ENCODE data around the gene OR2V1. TPM values are rescaled to one million over a fixed set of nuclear protein-coding genes. Genes with fewer than 3 reads are reported as not detected.

The OR2V1 gene
- total RNA-seq, 1 donor from 2014 or later: not detected

DNA sequence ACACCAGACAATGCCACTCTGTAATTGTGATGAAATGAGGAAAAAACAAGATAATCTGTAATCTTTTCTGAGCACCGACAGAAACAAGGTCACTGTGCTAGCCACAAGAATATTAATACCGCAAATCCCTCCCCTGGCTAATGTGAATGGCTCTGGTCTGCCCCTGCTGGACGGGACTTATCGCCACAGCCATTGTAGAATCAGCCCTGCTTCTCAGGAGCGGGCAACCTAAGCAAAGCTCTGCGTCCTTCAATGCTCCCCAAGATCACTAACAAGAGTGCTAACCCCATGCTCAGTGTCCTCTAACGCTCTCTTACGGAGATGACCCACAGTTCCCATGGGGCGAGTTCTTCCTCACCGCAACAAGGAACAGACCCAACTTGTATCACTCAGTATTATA lies 42.7 kb downstream of the OR2V1 start:
- intact Hi-C loops (cut with micrococcal nuclease): no loop called here
- DNase-seq: no peak
- no peak for ATAC-seq

- intact Hi-C loops (cut with micrococcal nuclease): no loop called here
- DNase-seq (no peak), ATAC-seq (no peak)
Measured at GRCh38 chr5:181087309-181087708, 43.7 kb downstream of the OR2V1 start.

- ATAC-seq (no peak), DNase-seq (no peak)
- intact Hi-C loops (cut with micrococcal nuclease): no loop called here
Measured at GRCh38 chr5:181086884-181087205, 44.1 kb downstream of the OR2V1 start.

DNA sequence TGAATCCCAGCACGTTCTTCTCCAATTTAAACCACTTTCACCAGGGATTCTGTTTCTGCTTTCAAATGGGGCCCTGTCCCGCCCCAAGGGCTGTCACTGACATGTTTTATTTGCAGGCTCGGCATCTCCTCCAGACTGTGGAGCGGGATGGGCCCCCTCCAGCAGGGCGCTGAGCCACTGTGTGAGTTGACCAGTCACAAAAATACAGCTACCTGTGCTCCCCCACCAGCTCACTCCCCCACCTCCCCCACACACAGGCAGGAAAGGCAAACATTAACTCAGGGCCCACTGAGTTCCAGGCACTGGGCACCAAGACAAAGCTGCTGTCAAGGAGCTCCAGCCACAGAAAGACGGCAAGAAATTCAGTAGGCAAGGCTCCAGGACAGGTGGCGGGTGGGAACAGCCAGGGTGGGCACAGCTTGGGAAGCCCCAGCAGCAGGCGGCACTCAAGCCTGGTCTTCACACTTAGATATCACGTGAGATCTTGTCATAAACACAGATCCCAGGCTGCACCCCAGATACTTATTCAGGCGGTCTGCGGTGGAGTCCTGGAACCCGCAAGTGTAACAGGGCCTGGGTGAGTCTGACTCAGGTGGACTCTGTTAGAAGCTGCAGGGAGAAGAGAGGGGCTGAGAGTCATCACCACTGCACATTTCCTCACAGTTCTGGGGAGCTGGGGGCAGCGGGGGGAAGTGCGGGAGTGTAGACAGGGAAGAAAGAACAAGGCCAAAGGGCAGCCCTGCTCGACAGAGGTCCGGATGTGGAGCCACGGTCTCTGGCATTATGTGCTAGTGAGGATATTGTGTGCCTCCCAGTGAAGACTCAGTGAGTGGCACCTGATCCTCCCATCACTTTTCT lies 44.7 kb downstream of the OR2V1 start:
- no peak for DNase-seq
- no peak for ATAC-seq
- intact Hi-C loops (cut with micrococcal nuclease): no loop called here

DNA sequence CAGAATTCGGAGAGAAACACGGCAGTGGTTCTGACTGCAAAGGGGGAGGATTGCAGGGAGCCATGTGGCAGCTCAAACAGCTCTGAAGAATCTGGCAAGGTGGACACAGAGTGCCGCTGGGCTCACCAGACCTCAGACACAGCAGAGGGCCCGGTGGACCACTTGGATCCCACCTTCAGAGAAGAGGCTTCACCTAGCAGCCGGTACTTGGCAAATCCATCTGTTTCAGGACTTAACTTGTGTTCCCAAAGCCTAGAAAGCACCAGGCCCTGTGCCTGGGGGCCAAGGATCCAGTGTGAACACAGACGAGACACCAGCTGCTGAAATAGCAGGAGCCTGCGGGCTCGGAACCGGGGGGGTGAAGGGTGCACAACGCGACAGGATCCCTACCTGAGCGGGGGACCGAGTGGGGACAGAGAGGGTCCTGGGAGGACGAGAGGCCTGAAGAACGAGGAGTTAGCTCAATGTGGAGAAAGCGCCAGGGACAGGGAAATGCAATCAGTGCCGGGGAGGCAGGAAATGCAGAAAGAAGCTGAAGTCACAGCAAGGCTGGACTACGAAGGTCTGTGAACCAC lies 46.3 kb downstream of the OR2V1 start:
- intact Hi-C loops (cut with micrococcal nuclease): no loop called here
- DNase-seq (no peak), ATAC-seq (no peak)

DNA sequence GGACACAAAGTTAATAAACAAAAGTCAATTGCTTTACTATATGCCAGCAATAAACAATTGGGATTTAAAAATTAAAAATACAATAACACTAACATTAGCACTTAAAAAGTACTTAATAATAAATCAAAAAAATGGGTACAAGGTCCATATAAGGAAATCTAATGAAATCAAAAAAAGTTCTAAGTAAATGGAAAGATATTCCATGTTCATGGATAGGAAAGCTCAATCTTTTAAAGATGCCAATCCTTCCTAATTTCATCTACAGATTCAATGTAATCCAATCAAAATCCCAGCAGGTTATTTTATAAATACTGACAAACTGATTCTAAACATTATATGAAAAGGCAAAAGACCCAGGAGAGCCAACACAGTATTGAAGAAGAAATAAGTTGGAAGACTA lies 49.0 kb downstream of the OR2V1 start:
- intact Hi-C loops (cut with micrococcal nuclease): no loop called here
- ATAC-seq (no peak), DNase-seq (no peak)

DNA sequence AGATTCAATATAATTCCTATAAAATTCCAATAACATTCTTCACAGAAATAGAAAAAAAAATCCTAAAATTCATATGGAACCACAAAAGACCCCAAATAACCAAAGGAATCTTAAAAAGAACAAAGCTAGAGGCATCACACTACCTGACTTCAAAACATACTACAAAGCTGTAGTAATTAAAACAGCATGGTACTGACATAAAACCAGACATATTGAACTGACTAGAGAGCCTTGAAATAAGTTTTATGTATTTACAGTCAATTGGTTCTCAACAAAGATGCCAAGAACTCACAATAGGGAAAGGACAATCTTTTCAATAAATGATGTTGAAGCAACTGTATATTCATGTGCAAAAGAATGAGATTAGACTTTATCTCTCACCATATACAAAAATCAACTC lies 54.0 kb downstream of the OR2V1 start:
- intact Hi-C loops (cut with micrococcal nuclease): no loop called here
- ATAC-seq: no peak

More for the DNA sequence above, 54.0 kb downstream of the OR2V1 start:
- no peak for DNase-seq

Other genes starting within 250 kb of the OR2V1 start
- 0.27 TPM for gene BTNL8, start 232.0 kb downstream of the OR2V1 start, total RNA-seq
- not detected for gene BTNL3, start 142.3 kb downstream of the OR2V1 start, total RNA-seq
- gene BTNL9, start 90.9 kb downstream of the OR2V1 start, total RNA-seq: 37.8 TPM
- gene OR2V2, start 16.4 kb upstream of the OR2V1 start, total RNA-seq: not detected
- 20.0 TPM for gene TRIM7, start 74.0 kb upstream of the OR2V1 start, total RNA-seq
- 23.7 TPM for gene TRIM41, start 92.1 kb upstream of the OR2V1 start, total RNA-seq
- 641 TPM for gene RACK1, start 112.7 kb upstream of the OR2V1 start, total RNA-seq
- gene TRIM52, start 130.0 kb upstream of the OR2V1 start, total RNA-seq: 10.0 TPM
- gene OR4F3, start 236.1 kb upstream of the OR2V1 start, total RNA-seq: not detected

Data from left ventricle myocardium superior (tissue), 1 donor.